GM23338 (cell line): ENCODE results near the gene RIC1. TPM values are rescaled to one million over a fixed set of nuclear protein-coding genes. Genes with fewer than 3 reads are reported as not detected.

ENCODE experiments used
- ATAC-seq: fragments of 200-7000 bp; cut with Tn5 transposase; 3 replicates; pipeline ENCODE4 v1.9.1; 2020
- DNase-seq: peaks from one replicate; pipeline ENCODE4 v3.0.0-alpha.2; 2015; ENCODE audit warnings: low spot score
- H2AFZ ChIP-seq: fragments of 200-600 bp; sonication (generic); 2 replicates; pipeline ENCODE4 v1.8.0; 2016; ENCODE audit warnings: antibody characterized with exemption, mild to moderate bottlenecking, moderate library complexity
- H3F3A ChIP-seq: fragments of 200-600 bp; sonication (generic); replicated peaks from 2 replicates; pipeline ENCODE4 v1.8.0; 2017; ENCODE audit warnings: antibody characterized with exemption, mixed run types, low read depth
- H3K27ac ChIP-seq: fragments of 200-600 bp; sonication (generic); 2 replicates; pipeline ENCODE4 v1.6.1; 2016; ENCODE audit warnings: low read depth
- H3K27me3 ChIP-seq: fragments of 200-600 bp; sonication (generic); 2 replicates; pipeline ENCODE4 v1.8.0; 2016; ENCODE audit warnings: mild to moderate bottlenecking, mixed run types, moderate library complexity; ENCODE audit not compliant: insufficient read depth
- H3K36me3 ChIP-seq: fragments of 200-600 bp; sonication (generic); 2 replicates; pipeline ENCODE4 v1.8.0; 2016; ENCODE audit warnings: mild to moderate bottlenecking; ENCODE audit not compliant: insufficient read depth
- H3K4me1 ChIP-seq: fragments of 200-600 bp; sonication (generic); 2 replicates; pipeline ENCODE4 v1.8.0; 2016; ENCODE audit warnings: mild to moderate bottlenecking, moderate library complexity; ENCODE audit not compliant: insufficient read depth
- H3K4me2 ChIP-seq: fragments of 200-600 bp; sonication (generic); 2 replicates; pipeline ENCODE4 v1.7.1; 2017; ENCODE audit warnings: mixed run types
- H3K4me3 ChIP-seq: fragments of 200-600 bp; sonication (generic); 2 replicates; pipeline ENCODE4 v1.6.1; 2016; ENCODE audit warnings: mixed run types
- H3K79me2 ChIP-seq: fragments of 200-600 bp; sonication (generic); replicated peaks from 2 replicates; pipeline ENCODE4 v1.8.0; 2017; ENCODE audit warnings: mild to moderate bottlenecking; ENCODE audit not compliant: insufficient read depth
- H3K9me2 ChIP-seq: fragments of 200-600 bp; sonication (generic); 2 replicates; pipeline ENCODE4 v1.8.0; 2017; ENCODE audit not compliant: insufficient read depth
- H4K20me1 ChIP-seq: fragments of 200-600 bp; sonication (generic); replicated peaks from 2 replicates; pipeline ENCODE4 v1.8.0; 2017; ENCODE audit warnings: mild to moderate bottlenecking; ENCODE audit not compliant: insufficient read depth
- H3K27ac Mint-ChIP-seq: 2 replicates; pipeline ENCODE4 v1.8.0; 2020; ENCODE audit warnings: inconsistent platforms, mild to moderate bottlenecking, moderate library complexity, mixed read lengths
- H3K27me3 Mint-ChIP-seq: 3 replicates; pipeline ENCODE4 v1.8.0; 2022; ENCODE audit warnings: low read depth, mild to moderate bottlenecking, moderate library complexity, mixed read lengths, inconsistent platforms; ENCODE audit not compliant: insufficient read depth, poor library complexity
- H3K36me3 Mint-ChIP-seq: 3 replicates; pipeline ENCODE4 v1.8.0; 2021; ENCODE audit warnings: low read depth, mild to moderate bottlenecking, inconsistent platforms, moderate library complexity, mixed read lengths
- H3K4me1 Mint-ChIP-seq: 3 replicates; pipeline ENCODE4 v1.8.0; 2020; ENCODE audit warnings: mild to moderate bottlenecking, inconsistent platforms, mixed read lengths
- H3K4me3 Mint-ChIP-seq: 3 replicates; pipeline ENCODE4 v1.8.0; 2021; ENCODE audit warnings: moderate library complexity, mild to moderate bottlenecking, inconsistent platforms, mixed read lengths
- H3K9me3 Mint-ChIP-seq: 3 replicates; pipeline ENCODE4 v1.8.0; 2020; ENCODE audit warnings: moderate library complexity, mild to moderate bottlenecking, inconsistent platforms, mixed read lengths
- CREB1 ChIP-seq: fragments of 250-450 bp; sonication (Bioruptor Pico); IDR thresholded peaks from 2 replicates; pipeline ENCODE4 v1.5.0; 2020; ENCODE audit warnings: low read depth, mild to moderate bottlenecking, moderate library complexity
- EZH2 ChIP-seq: fragments of 200-600 bp; sonication (generic); IDR thresholded peaks from one replicate; pipeline ENCODE4 v1.8.0; 2017; ENCODE audit warnings: antibody characterized with exemption, mild to moderate bottlenecking, low read depth; ENCODE audit not compliant: unreplicated experiment
- NANOG ChIP-seq: IDR thresholded peaks from 2 replicates; pipeline ENCODE4 v1.6.1; 2016; ENCODE audit warnings: antibody characterized with exemption, borderline replicate concordance
- REST ChIP-seq: IDR thresholded peaks from one replicate; pipeline ENCODE4 v1.6.1; 2018; ENCODE audit warnings: antibody characterized with exemption; ENCODE audit not compliant: unreplicated experiment
- STAT1 ChIP-seq: IDR thresholded peaks from one replicate; pipeline ENCODE4 v1.6.1; 2016; ENCODE audit warnings: antibody characterized with exemption; ENCODE audit not compliant: unreplicated experiment
- ZNF114 ChIP-seq: fragments of 250-450 bp; sonication (Bioruptor Pico); IDR thresholded peaks from 2 replicates; pipeline ENCODE4 v1.5.0; 2020; ENCODE audit warnings: mild to moderate bottlenecking, moderate library complexity
- polyA plus RNA-seq: library from polyadenylated mRNA; unstranded; fragments of >200 nt; fragmentation: Nextera tagmentation; extraction: Ambion mirVana; gene quantifications from 2 replicates; pipeline ENCODE4 v1.2.1, GENCODE V29; 2016
- total RNA-seq: library from RNA; depleted of rRNA; stranded (reverse); fragments of >200 nt; shearing (Covaris generic); gene quantifications from 2 replicates; pipeline ENCODE4 v1.2.3, GENCODE V29; 2014
- TF ChIP-seq, protein P1 (sequence below): fragments of 250-450 bp; sonication (Bioruptor Pico); IDR thresholded peaks from 2 replicates; pipeline ENCODE4 v1.5.0; 2020; ENCODE audit warnings: mild to moderate bottlenecking, moderate library complexity
- TF ChIP-seq, protein P2 (sequence below): IDR thresholded peaks from 2 replicates; pipeline ENCODE4 v1.6.1; 2016; ENCODE audit warnings: antibody characterized with exemption

RIC1 gene
- total and polyA plus RNA-seq, 2 experiments from 2014 or later = 7.8 to 34.9 TPM

GRCh38 chr9:5582835-5583195, 46.1 kb upstream of the RIC1 start (continued):
- TF ChIP-seq, protein P1, sequence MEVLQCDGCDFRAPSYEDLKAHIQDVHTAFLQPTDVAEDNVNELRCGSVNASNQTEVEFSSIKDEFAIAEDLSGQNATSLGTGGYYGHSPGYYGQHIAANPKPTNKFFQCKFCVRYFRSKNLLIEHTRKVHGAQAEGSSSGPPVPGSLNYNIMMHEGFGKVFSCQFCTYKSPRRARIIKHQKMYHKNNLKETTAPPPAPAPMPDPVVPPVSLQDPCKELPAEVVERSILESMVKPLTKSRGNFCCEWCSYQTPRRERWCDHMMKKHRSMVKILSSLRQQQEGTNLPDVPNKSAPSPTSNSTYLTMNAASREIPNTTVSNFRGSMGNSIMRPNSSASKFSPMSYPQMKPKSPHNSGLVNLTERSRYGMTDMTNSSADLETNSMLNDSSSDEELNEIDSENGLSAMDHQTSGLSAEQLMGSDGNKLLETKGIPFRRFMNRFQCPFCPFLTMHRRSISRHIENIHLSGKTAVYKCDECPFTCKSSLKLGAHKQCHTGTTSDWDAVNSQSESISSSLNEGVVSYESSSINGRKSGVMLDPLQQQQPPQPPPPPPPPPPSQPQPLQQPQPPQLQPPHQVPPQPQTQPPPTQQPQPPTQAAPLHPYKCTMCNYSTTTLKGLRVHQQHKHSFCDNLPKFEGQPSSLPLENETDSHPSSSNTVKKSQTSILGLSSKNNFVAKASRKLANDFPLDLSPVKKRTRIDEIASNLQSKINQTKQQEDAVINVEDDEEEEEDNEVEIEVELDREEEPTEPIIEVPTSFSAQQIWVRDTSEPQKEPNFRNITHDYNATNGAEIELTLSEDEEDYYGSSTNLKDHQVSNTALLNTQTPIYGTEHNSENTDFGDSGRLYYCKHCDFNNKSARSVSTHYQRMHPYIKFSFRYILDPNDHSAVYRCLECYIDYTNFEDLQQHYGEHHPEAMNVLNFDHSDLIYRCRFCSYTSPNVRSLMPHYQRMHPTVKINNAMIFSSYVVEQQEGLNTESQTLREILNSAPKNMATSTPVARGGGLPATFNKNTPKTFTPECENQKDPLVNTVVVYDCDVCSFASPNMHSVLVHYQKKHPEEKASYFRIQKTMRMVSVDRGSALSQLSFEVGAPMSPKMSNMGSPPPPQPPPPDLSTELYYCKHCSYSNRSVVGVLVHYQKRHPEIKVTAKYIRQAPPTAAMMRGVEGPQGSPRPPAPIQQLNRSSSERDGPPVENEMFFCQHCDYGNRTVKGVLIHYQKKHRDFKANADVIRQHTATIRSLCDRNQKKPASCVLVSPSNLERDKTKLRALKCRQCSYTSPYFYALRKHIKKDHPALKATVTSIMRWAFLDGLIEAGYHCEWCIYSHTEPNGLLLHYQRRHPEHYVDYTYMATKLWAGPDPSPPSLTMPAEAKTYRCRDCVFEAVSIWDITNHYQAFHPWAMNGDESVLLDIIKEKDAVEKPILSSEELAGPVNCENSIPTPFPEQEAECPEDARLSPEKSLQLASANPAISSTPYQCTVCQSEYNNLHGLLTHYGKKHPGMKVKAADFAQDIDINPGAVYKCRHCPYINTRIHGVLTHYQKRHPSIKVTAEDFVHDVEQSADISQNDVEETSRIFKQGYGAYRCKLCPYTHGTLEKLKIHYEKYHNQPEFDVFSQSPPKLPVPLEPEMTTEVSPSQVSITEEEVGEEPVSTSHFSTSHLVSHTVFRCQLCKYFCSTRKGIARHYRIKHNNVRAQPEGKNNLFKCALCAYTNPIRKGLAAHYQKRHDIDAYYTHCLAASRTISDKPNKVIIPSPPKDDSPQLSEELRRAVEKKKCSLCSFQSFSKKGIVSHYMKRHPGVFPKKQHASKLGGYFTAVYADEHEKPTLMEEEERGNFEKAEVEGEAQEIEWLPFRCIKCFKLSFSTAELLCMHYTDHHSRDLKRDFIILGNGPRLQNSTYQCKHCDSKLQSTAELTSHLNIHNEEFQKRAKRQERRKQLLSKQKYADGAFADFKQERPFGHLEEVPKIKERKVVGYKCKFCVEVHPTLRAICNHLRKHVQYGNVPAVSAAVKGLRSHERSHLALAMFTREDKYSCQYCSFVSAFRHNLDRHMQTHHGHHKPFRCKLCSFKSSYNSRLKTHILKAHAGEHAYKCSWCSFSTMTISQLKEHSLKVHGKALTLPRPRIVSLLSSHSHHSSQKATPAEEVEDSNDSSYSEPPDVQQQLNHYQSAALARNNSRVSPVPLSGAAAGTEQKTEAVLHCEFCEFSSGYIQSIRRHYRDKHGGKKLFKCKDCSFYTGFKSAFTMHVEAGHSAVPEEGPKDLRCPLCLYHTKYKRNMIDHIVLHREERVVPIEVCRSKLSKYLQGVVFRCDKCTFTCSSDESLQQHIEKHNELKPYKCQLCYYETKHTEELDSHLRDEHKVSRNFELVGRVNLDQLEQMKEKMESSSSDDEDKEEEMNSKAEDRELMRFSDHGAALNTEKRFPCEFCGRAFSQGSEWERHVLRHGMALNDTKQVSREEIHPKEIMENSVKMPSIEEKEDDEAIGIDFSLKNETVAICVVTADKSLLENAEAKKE = no peak
- TF ChIP-seq, protein P2, sequence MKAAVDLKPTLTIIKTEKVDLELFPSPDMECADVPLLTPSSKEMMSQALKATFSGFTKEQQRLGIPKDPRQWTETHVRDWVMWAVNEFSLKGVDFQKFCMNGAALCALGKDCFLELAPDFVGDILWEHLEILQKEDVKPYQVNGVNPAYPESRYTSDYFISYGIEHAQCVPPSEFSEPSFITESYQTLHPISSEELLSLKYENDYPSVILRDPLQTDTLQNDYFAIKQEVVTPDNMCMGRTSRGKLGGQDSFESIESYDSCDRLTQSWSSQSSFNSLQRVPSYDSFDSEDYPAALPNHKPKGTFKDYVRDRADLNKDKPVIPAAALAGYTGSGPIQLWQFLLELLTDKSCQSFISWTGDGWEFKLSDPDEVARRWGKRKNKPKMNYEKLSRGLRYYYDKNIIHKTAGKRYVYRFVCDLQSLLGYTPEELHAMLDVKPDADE = no peak
- TF ChIP-seq ZNF114 (CRISPR knock-in tag) (no peak), STAT1 (no peak), EZH2 (no peak)

GRCh38 chr9:5586391-5586802, 42.5 kb upstream of the RIC1 start:
- Histone ChIP-seq H4K20me1 (no peaks in the 10 kb centered on the region), H3K27me3 (no peaks in the 10 kb centered on the region), H3K4me3 (no peak overlapping the region), H3K79me2 (no peaks in the 10 kb centered on the region), H2AFZ (no peak overlapping the region), H3F3A (no peaks in the 10 kb centered on the region), H3K4me1 (no peaks in the 10 kb centered on the region), H3K9me2 (no peaks in the 10 kb centered on the region), H3K4me2 (no peak overlapping the region), H3K36me3 (no peaks in the 10 kb centered on the region), H3K27ac (no peak overlapping the region)
- Mint-ChIP-seq H3K27ac (no peak overlapping the region), H3K27me3 (peaks cover 7% of the 10 kb centered on the region), H3K36me3 (no peaks in the 10 kb centered on the region), H3K9me3 (no peaks in the 10 kb centered on the region), H3K4me3 (no peak overlapping the region), H3K4me1 (peaks cover 4% of the 10 kb centered on the region; the same call in 2 of the 3 replicates)
- DNase-seq (no peak), ATAC-seq (no peak)
- TF ChIP-seq REST (no peak), CREB1 (CRISPR knock-in tag) (no peak), EZH2 (no peak), STAT1 (no peak), NANOG (no peak)
